ENCODE results near the gene PDZK1IP1.

PDZK1IP1 gene

DNA sequence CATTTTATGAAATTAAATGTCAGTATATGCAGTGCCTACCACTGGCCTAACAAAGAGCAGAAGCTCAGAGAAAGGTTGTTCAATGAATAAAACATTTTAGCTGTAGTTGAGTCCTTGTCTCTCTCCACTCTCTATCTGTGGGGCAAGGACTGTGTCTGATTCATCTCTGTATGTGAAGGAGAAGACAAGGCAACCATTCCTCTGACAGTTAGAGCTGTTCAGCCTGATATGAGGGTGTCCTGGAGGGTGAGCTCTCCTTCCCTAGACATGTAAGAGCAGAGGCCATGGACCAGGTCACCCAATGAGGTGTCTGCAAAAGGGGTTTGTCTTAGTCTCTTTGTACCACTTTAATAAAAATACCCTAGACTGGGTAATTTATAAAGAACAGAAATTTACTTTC lies 4.5 kb upstream of the PDZK1IP1 start:
- TF ChIP-seq GATA2 (IDR thresholded peaks at IDR 0.05; ENCODE audit: low read depth, low read length) (no peak), GATA3 (IDR thresholded peaks at IDR 0.05; ENCODE audit: low read depth, low read length) (no peak)

- TF ChIP-seq GATA2 (IDR thresholded peaks at IDR 0.05; ENCODE audit: low read depth, low read length) (no peak), GATA3 (IDR thresholded peaks at IDR 0.05; ENCODE audit: low read depth, low read length) (no peak)
Measured at GRCh38 chr1:47192458-47193384, 2.9 kb upstream of the PDZK1IP1 start.

DNA sequence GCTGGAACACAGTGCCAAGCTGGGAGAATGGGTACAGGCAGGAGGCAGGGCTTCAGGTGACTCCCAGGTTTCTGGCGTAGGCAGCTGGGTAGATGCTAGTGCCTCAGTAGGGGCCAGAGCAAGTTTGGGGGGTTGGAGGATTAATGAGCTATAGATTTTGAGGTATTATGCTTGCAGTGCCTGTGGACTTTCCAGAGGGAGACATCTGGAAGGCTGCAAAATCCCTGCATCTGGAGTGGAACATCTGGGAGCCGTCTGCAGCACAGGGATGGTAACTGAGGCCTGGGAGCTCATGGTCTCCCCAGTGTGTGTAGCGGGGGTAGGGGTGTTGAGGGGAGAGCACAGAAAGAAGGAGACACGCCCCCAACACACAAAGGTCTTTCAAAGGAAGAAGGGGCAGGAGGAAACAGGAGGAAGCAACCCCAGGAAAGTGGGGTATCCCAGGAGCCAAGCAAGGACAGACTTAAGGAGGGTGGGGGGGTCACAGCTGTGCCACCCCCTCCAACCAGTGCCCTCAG lies 2.2 kb upstream of the PDZK1IP1 start:
- TF ChIP-seq GATA2 (IDR thresholded peaks at IDR 0.05; ENCODE audit: low read depth, low read length) = no peak
- TF ChIP-seq GATA3 (IDR thresholded peaks at IDR 0.05; ENCODE audit: low read depth, low read length) = no peak

GRCh38 chr1:47190857-47191256 lies 1.0 kb upstream of the PDZK1IP1 start:
- TF ChIP-seq GATA3 (IDR thresholded peaks at IDR 0.05; ENCODE audit: low read depth, low read length) (no peak), GATA2 (IDR thresholded peaks at IDR 0.05; ENCODE audit: low read depth, low read length) (no peak)

GRCh38 chr1:47190509-47190855 lies 646 bp upstream of the PDZK1IP1 start:
- TF ChIP-seq GATA2 (IDR thresholded peaks at IDR 0.05; ENCODE audit: low read depth, low read length) (no peak), GATA3 (IDR thresholded peaks at IDR 0.05; ENCODE audit: low read depth, low read length) (no peak)

DNA sequence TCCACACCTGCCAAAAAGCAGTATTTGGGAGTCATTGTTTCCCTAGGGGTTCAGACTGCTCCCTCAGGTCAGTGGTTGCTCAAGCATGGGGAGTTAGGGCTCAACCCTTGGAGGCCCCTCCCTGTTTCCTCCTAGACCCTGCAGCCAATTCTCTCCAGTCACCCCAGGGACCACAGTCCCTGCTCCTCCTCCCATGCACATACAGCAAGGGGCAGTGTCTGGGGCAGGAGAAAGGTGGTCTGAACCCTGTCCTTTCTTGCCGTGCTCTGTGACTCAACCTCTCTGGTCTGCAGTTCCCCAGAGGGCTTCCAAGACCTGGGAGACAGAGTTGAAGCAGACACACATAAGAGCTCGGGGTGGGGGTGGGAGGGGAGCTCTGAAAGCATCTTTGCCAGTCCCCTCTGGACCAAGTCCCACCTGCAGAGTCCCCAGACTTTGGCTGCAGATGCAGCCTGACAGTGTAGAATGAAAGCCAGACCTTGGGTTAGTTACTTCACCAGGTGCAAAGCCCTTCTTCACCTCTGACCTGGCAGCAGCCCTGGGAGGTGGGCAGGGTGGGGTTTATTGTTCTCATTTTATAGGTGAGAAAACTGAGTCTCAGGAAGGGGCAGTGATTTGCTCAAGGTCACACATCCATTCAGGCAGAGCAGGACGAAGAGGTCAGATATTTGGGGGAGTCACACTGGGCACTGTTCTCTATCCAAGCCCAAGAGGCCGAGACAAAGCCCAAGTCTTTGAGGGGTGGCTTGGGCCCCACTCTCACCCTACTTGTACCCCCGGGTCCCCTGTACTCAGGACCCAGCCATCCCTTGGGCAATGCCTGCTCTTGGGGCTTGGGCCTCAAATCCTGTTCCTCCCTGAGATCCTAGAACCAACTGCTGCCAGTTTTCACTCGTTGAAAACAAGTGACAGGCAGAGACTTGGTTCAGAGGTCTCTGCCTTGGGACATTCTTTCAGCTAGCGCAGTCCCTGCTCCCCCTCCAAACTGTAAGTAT lies 748 bp downstream of the PDZK1IP1 start:
- no peak for TF ChIP-seq GATA2 (IDR thresholded peaks at IDR 0.05; ENCODE audit: low read depth, low read length)
- no peak for TF ChIP-seq GATA3 (IDR thresholded peaks at IDR 0.05; ENCODE audit: low read depth, low read length)

DNA sequence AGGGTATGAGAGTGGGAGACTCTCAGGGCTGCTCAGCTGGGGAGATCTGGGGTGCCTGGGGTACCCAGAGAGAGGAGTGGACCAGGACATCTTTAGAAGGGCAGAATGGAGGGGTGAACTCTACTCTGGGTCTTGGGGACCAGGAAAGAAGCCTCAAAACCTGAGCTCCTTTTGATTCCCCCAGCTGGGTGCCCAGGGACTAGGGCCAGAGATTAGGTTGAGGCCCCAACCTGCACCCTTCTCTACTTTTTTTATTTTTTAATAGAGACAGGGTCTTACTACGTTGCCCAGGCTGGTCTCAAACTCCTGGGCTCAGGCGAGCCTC lies 1.9 kb downstream of the PDZK1IP1 start:
- TF ChIP-seq GATA2 (IDR thresholded peaks at IDR 0.05; ENCODE audit: low read depth, low read length) (no peak), GATA3 (IDR thresholded peaks at IDR 0.05; ENCODE audit: low read depth, low read length) (no peak)

GRCh38 chr1:47187231-47187925 lies 2.5 kb downstream of the PDZK1IP1 start:
- TF ChIP-seq GATA2 (IDR thresholded peaks at IDR 0.05; ENCODE audit: low read depth, low read length) = no peak
- TF ChIP-seq GATA3 (IDR thresholded peaks at IDR 0.05; ENCODE audit: low read depth, low read length) = no peak

DNA sequence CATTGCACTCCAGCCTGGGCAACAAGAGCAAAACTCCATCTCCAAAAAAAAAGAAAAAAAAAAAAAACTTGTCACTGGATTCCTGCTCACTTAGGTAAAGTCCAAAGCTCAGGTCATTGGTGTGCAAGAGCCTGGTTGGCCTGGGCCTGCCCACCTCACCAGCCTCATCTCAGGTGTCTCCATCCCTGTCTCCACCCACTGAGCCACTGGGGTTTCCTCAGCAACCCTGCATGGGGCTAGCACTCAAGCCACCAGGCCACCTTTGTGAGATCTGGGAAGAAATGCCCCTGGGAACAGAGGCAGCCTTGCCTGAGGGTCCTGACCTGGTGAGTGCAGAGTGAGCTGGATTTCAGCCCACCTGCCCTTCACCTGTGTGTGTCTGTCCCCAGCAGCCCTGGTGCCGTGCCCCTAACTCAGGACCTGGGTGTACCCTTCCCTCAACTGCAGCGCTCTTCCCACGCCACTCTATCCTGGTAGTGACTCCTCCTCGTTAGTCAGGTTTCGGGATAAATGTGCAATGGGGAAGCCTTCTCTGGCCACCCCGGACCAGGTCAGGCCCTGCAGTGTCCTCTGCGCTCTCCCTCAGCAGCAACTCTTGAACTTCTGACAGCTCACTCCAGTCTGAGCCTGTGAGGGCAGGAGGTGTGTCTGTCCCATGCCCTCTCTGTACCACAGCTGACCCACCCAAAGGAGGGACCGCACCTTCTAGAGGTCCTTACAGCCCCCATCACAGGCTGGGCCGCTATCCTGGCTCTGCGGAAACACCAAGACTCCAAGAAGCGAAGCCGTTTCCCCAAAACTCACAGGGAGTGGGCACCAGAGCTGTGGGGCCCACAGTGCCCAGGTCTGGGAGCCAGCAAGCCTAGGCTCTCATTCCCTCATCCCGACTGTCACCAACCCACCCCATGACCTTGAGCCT lies 3.3 kb downstream of the PDZK1IP1 start:
- TF ChIP-seq GATA3 (IDR thresholded peaks at IDR 0.05; ENCODE audit: low read depth, low read length) (no peak), GATA2 (IDR thresholded peaks at IDR 0.05; ENCODE audit: low read depth, low read length) (no peak)

DNA sequence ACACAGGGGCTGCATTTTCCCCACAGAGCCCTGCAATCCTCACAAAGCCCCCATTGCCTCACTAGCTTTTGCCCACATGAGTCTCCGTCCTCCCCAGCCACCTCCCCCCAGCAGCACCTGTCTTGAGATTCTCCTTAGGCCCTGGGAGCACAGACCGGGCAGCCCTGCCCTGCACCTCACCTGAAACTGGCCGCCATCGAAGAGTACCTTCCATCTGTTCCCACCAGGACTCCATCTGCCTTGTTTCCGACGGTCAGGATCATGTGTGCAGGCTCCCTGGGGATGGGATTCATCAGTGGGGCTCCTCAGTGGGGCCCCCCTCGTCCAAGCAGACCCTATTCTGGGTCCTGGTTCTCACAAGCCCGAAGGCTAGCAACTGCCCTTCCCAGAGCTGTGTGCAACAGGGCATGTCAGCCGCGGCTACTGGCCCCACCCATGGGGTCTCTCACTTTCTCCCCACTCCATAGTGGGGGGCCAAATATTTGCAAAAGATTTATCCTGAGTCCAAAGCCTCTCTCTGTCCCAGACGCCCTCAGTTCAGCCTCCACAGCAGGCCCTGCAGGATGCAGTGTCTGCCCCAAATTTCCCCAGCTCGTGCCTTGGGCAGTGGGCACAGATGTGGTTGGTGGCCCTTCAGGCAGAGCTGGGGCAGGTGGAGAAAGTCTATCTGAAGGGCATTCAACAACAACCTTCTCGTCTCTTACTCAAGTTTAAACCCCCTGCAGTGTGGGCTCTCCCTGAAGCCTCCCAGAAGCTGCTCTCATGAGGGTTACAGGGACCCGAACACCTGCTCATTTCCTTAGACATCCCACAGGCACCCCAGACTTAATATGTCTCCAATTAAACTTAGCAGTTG lies 4.8 kb downstream of the PDZK1IP1 start:
- TF ChIP-seq GATA2 (IDR thresholded peaks at IDR 0.05; ENCODE audit: low read depth, low read length) (no peak), GATA3 (IDR thresholded peaks at IDR 0.05; ENCODE audit: low read depth, low read length) (no peak)

GRCh38 chr1:47184090-47184821 lies 5.6 kb downstream of the PDZK1IP1 start:
- TF ChIP-seq GATA3 (IDR thresholded peaks at IDR 0.05; ENCODE audit: low read depth, low read length) = no peak
- TF ChIP-seq GATA2 (IDR thresholded peaks at IDR 0.05; ENCODE audit: low read depth, low read length) = no peak
